GM13976 (cell line): ENCODE measurements around the gene TVP23C.
"Not testable (repeated sequence)": the region's sequence is repeated elsewhere in the genome, so short reads cannot be mapped to it uniquely, and the experiment has no call there.

Experiments
- DNase-seq: peaks from one replicate; pipeline ENCODE4 v3.0.0; 2012; ENCODE audit warnings: low spot score
- CTCF ChIP-seq: IDR thresholded peaks from 2 replicates; pipeline ENCODE4 v1.5.1; 2012; ENCODE audit warnings: borderline replicate concordance, mild to moderate bottlenecking; ENCODE audit not compliant: insufficient read depth; ENCODE audit errors: extremely low read depth, missing control alignments, control extremely low read depth
- in situ Hi-C: fragments of 300-500 bp; cut with MboI; formaldehyde crosslinking; loops from one replicate; pipeline ENCODE4 v1.12.0; 2022; ENCODE audit warnings: low sequenced_read_pairs, mixed read lengths, inconsistent platforms; ENCODE audit not compliant: unreplicated experiment

Gene TVP23C

GRCh38 chr17:15507896-15508295, 55.4 kb downstream of the TVP23C start:
- in situ Hi-C loops = loop anchor here (10.0 kb wide), 1 partner anchor 253 kb away; no protein-coding TSS in a partner anchor
- DNase-seq = no peak
- TF ChIP-seq CTCF = no peak

GRCh38 chr17:15507001-15507400, 56.3 kb downstream of the TVP23C start:
- in situ Hi-C loops = loop anchor here (10.0 kb wide), 1 partner anchor 252 kb away; no protein-coding TSS in a partner anchor
- no peak for TF ChIP-seq CTCF
- no peak for DNase-seq

GRCh38 chr17:15505708-15506107, 57.6 kb downstream of the TVP23C start:
- in situ Hi-C loops = loop anchor here (10.0 kb wide), 1 partner anchor 251 kb away; no protein-coding TSS in a partner anchor
- DNase-seq = not testable (repeated sequence)

- TF ChIP-seq CTCF = no peak
- in situ Hi-C loops = loop anchor here (10.0 kb wide), 1 partner anchor 249 kb away; no protein-coding TSS in a partner anchor
- DNase-seq = no peak
Measured at GRCh38 chr17:15503731-15504130, 59.6 kb downstream of the TVP23C start.

- in situ Hi-C loops = loop anchor here (10.0 kb wide), 1 partner anchor 248 kb away; no protein-coding TSS in a partner anchor
- peak; percentile 84 for TF ChIP-seq CTCF
- peak; percentile 86 for DNase-seq
Measured at GRCh38 chr17:15502369-15503112, 60.7 kb downstream of the TVP23C start.

GRCh38 chr17:15501793-15502192, 61.5 kb downstream of the TVP23C start:
- DNase-seq = no peak
- TF ChIP-seq CTCF = no peak
- in situ Hi-C loops = loop anchor here (10.0 kb wide), 1 partner anchor 247 kb away; no protein-coding TSS in a partner anchor

GRCh38 chr17:15501282-15501681, 62.0 kb downstream of the TVP23C start:
- in situ Hi-C loops = loop anchor here (10.0 kb wide), 1 partner anchor 246 kb away; no protein-coding TSS in a partner anchor

More at GRCh38 chr17:15501282-15501681, 62.0 kb downstream of the TVP23C start:
- TF ChIP-seq CTCF = no peak
- no peak for DNase-seq
